Measurements from ENCODE around the gene MB21D2. TPM values are rescaled to one million over a fixed set of nuclear protein-coding genes. Genes with fewer than 3 reads are reported as not detected.

The MB21D2 gene
- polyA plus RNA-seq, 1 donor (not counting 4 experiments of a cell fraction or from before 2014, with no cell fraction given), result 9.0 TPM

- dilution Hi-C loops (cut with MboI; ENCODE audit: extremely low pct_ligation_motif_present, low sequenced_read_pairs), result no loop called here
- no peaks in the 10 kb centered on the region for H3K27me3 ChIP-seq (ENCODE audit: control insufficient read depth, extremely low read depth, insufficient read depth, low read length)
- FAIRE-seq, result peak; percentile 17
- DNase-seq (ENCODE audit: low read depth, low spot score), result no peak
- peak in 2 of 3 experiments; percentile 44 to 47 for TF ChIP-seq CTCF (optimal IDR thresholded peaks at IDR 0.05 in 1 of 3, IDR thresholded peaks at IDR 0.05 in 1 of 3, conservative IDR thresholded peaks at IDR 0.05 in 1 of 3; ENCODE audit: extremely low read depth in 1 of 3, insufficient read depth in 2 of 3, low read length in 3 of 3)
- TF ChIP-seq EZH2 (IDR thresholded peaks at IDR 0.05; ENCODE audit: low read length), result no peak
- peaks cover 15% of the 10 kb centered on the region for H3K4me1 ChIP-seq (ENCODE audit: control insufficient read depth, extremely low read depth, insufficient read depth, low read length)
- H2AFZ ChIP-seq (ENCODE audit: control insufficient read depth, low read length), result no peak overlapping the region
- no peaks in the 10 kb centered on the region for H3K9me3 ChIP-seq (ENCODE audit: control insufficient read depth, low read depth, low read length)
- no peaks in the 10 kb centered on the region for H4K20me1 ChIP-seq (ENCODE audit: control insufficient read depth, extremely low read depth, insufficient read depth, low read length)
- no peak overlapping the region for H3K4me2 ChIP-seq (ENCODE audit: control insufficient read depth, extremely low read depth, insufficient read depth, low read depth, low read length)
- H3K4me3 ChIP-seq (ENCODE audit: control insufficient read depth in 2 of 3, extremely low read depth in 1 of 3, insufficient read depth in 2 of 3, low read depth in 1 of 3, low read length in 3 of 3), result no peak overlapping the region
- no peak overlapping the region for H3K9ac ChIP-seq (ENCODE audit: control insufficient read depth, extremely low read depth, insufficient read depth, low read length)
- no peak overlapping the region for H3K27ac ChIP-seq (ENCODE audit: control insufficient read depth, insufficient read depth, low read length)
- no peaks in the 10 kb centered on the region for H3K9me1 ChIP-seq (ENCODE audit: control insufficient read depth, extremely low read depth, insufficient read depth, low read length)
- H3K36me3 ChIP-seq (ENCODE audit: control insufficient read depth in 2 of 2, extremely low read depth in 1 of 2, insufficient read depth in 2 of 2, low read length in 2 of 2), result no peaks in the 10 kb centered on the region
- peaks cover 21% of the 10 kb centered on the region for H3K79me2 ChIP-seq (ENCODE audit: control insufficient read depth, insufficient read depth, low read length)
Observed at GRCh38 chr3:192812743-192813383, 104.8 kb downstream of the MB21D2 start.

GRCh38 chr3:192805711-192806110 is 111.9 kb downstream of the MB21D2 start:
- H3K4me2 ChIP-seq (ENCODE audit: control insufficient read depth, extremely low read depth, insufficient read depth, low read depth, low read length), result no peak overlapping the region
- H3K27me3 ChIP-seq (ENCODE audit: control insufficient read depth, extremely low read depth, insufficient read depth, low read length), result no peaks in the 10 kb centered on the region
- H3K9me1 ChIP-seq (ENCODE audit: control insufficient read depth, extremely low read depth, insufficient read depth, low read length), result peaks cover 3% of the 10 kb centered on the region
- no peaks in the 10 kb centered on the region for H3K36me3 ChIP-seq (ENCODE audit: control insufficient read depth in 2 of 2, extremely low read depth in 1 of 2, insufficient read depth in 2 of 2, low read length in 2 of 2)
- TF ChIP-seq CTCF (optimal IDR thresholded peaks at IDR 0.05 in 1 of 3, IDR thresholded peaks at IDR 0.05 in 1 of 3, conservative IDR thresholded peaks at IDR 0.05 in 1 of 3; ENCODE audit: extremely low read depth in 1 of 3, insufficient read depth in 2 of 3, low read length in 3 of 3), result no peak
- no peak for TF ChIP-seq EZH2 (IDR thresholded peaks at IDR 0.05; ENCODE audit: low read length)
- H3K27ac ChIP-seq (ENCODE audit: control insufficient read depth, insufficient read depth, low read length), result no peak overlapping the region
- FAIRE-seq, result no peak
- no peaks in the 10 kb centered on the region for H3K9me3 ChIP-seq (ENCODE audit: control insufficient read depth, low read depth, low read length)
- dilution Hi-C loops (cut with MboI; ENCODE audit: extremely low pct_ligation_motif_present, low sequenced_read_pairs), result no loop called here
- H3K9ac ChIP-seq (ENCODE audit: control insufficient read depth, extremely low read depth, insufficient read depth, low read length), result no peak overlapping the region
- no peak overlapping the region for H2AFZ ChIP-seq (ENCODE audit: control insufficient read depth, low read length)
- H4K20me1 ChIP-seq (ENCODE audit: control insufficient read depth, extremely low read depth, insufficient read depth, low read length), result no peaks in the 10 kb centered on the region
- no peaks in the 10 kb centered on the region for H3K4me1 ChIP-seq (ENCODE audit: control insufficient read depth, extremely low read depth, insufficient read depth, low read length)
- no peak overlapping the region for H3K4me3 ChIP-seq (ENCODE audit: control insufficient read depth in 2 of 3, extremely low read depth in 1 of 3, insufficient read depth in 2 of 3, low read depth in 1 of 3, low read length in 3 of 3)
- H3K79me2 ChIP-seq (ENCODE audit: control insufficient read depth, insufficient read depth, low read length), result peaks cover 7% of the 10 kb centered on the region
- no peak for DNase-seq (ENCODE audit: low read depth, low spot score)
